MCF 10A (cell line): ENCODE measurements around the gene SLC39A12. TPM values are rescaled to one million over a fixed set of nuclear protein-coding genes. Genes with fewer than 3 reads are reported as not detected.
A peak's percentile ranks its signal among the peaks of the same experiment; 100 is the strongest.

ENCODE experiments used
- BruUV-seq: library from RNA; stranded (reverse); fragments of 400-500 nt; replicated peaks from 2 replicates; lab custom pipeline; 2021; lab: Mats Ljungman, UMichigan
- CTCF ChIA-PET: fragments of 300-600 bp; sonication (Branson Sonifier 250); formaldehyde crosslinking; extraction: SDS; loops from one replicate; lab custom pipeline; 2021; ENCODE audit warnings: antibody characterized with exemption, inconsistent platforms; lab: Yijun Ruan, JAX
- POLR2A ChIA-PET: fragments of 300-600, 350-650 bp; sonication (Branson Sonifier 250); formaldehyde crosslinking; extraction: SDS; loops from one replicate; lab custom pipeline; 2020; ENCODE audit warnings: antibody characterized with exemption, inconsistent platforms; lab: Yijun Ruan, JAX
- DNase-seq: peaks from one replicate; pipeline ENCODE4 v3.0.0-alpha.2; 2018; ENCODE audit not compliant: unreplicated experiment
- H3K27ac Mint-ChIP-seq: one replicate; pipeline ENCODE4 v1.8.0; 2022; ENCODE audit warnings: mild to moderate bottlenecking, low read depth, mixed read lengths; ENCODE audit not compliant: unreplicated experiment
- H3K27me3 Mint-ChIP-seq: one replicate; pipeline ENCODE4 v1.8.0; 2022; ENCODE audit warnings: mixed read lengths; ENCODE audit not compliant: insufficient read depth, unreplicated experiment
- H3K36me3 Mint-ChIP-seq: one replicate; pipeline ENCODE4 v1.8.0; 2022; ENCODE audit warnings: mild to moderate bottlenecking, moderate library complexity, mixed read lengths; ENCODE audit not compliant: insufficient read depth, unreplicated experiment
- H3K4me1 Mint-ChIP-seq: one replicate; pipeline ENCODE4 v1.8.0; 2022; ENCODE audit warnings: mixed read lengths; ENCODE audit not compliant: insufficient read depth, unreplicated experiment
- H3K4me3 Mint-ChIP-seq: one replicate; pipeline ENCODE4 v1.8.0; 2022; ENCODE audit warnings: mild to moderate bottlenecking, moderate library complexity, mixed read lengths; ENCODE audit not compliant: unreplicated experiment
- H3K9me3 Mint-ChIP-seq: one replicate; pipeline ENCODE4 v1.8.0; 2022; ENCODE audit warnings: mixed read lengths; ENCODE audit not compliant: unreplicated experiment
- intact Hi-C: fragments of 100-400 bp; cut with micrococcal nuclease; formaldehyde crosslinking; loops from 2 replicates; pipeline ENCODE4 v1.14.1; 2022
- total RNA-seq: library from RNA; stranded (reverse); gene quantifications from 2 replicates; pipeline ENCODE4 v1.2.3, GENCODE V29; 2022
- TF ChIP-seq, protein P1 (sequence below): fragments of 200-600 bp; IDR thresholded peaks from one replicate; pipeline ENCODE4 v1.8.0; 2022; ENCODE audit warnings: antibody characterized with exemption, mild to moderate bottlenecking; ENCODE audit not compliant: unreplicated experiment

SLC39A12 gene
- total RNA-seq, 1 experiment from 2014 or later = not detected

DNA sequence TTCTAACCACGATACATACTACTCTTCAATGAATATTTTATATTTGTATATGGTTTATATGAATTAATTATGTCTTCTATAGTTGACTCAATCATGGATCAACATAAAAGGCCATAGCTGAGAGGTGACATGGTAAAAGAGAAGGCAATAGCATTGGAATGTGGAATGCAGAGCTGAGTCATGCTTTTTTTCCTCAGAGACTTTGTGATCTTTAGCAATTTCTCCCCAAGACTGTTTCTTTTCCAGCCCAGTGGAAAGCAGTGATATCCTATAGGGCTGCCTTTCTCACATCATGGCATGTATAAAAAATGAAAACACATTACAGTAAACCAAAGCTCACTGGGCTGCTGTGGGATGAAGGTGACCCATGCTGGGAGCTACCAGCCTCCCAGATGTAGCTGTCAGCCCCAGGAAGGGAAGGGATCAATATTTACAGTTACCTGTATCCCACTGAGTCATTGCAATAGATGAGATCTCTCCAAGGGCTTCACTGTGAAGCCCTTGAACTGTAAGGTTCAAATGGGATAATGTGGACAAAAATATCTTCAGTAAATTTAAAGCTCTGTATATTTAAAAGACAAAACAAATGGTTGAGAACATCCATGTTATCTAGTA, 30.2 kb downstream of the SLC39A12 start:
- Mint-ChIP-seq H3K4me1 (no peaks in the 10 kb centered on the region), H3K27me3 (no peaks in the 10 kb centered on the region), H3K9me3 (no peaks in the 10 kb centered on the region), H3K4me3 (no peak overlapping the region), H3K36me3 (no peaks in the 10 kb centered on the region), H3K27ac (peak overlapping the region; percentile 59)
- TF ChIP-seq, protein P1, sequence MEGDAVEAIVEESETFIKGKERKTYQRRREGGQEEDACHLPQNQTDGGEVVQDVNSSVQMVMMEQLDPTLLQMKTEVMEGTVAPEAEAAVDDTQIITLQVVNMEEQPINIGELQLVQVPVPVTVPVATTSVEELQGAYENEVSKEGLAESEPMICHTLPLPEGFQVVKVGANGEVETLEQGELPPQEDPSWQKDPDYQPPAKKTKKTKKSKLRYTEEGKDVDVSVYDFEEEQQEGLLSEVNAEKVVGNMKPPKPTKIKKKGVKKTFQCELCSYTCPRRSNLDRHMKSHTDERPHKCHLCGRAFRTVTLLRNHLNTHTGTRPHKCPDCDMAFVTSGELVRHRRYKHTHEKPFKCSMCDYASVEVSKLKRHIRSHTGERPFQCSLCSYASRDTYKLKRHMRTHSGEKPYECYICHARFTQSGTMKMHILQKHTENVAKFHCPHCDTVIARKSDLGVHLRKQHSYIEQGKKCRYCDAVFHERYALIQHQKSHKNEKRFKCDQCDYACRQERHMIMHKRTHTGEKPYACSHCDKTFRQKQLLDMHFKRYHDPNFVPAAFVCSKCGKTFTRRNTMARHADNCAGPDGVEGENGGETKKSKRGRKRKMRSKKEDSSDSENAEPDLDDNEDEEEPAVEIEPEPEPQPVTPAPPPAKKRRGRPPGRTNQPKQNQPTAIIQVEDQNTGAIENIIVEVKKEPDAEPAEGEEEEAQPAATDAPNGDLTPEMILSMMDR = no peak
- DNase-seq = peak; percentile 66
- CTCF ChIA-PET = interaction anchor here (0.8 to 2.9 kb wide), 2 partner anchors 9 to 235 kb away, joined by 3 to 8 read pairs; no protein-coding TSS in a partner anchor
- intact Hi-C loops = no loop called here
- BruUV-seq = no TSS peak
- POLR2A ChIA-PET = interaction anchor here (0.5 to 1.7 kb wide), 4 partner anchors 8 to 287 kb away, joined by 3 to 7 read pairs (median 3); no protein-coding TSS in a partner anchor

DNA sequence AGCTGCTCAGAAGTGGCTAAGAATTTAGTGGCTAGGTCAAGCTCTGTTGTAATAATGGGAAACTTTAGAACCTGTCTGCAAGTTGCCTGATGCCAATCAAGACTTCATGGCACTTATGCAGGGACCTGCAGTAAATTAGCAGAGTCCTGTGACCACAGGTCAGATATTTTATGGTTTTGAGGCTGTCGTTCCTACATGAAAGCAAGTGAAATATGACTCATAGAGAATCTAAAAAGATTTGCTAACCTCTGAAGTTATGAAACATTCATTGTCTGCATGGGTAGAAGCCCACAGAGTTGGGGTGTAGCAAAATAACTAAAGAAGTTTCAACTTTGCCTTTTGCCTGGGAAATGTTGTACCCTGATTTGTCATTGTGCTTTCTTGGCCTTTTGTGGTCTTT, 32.3 kb downstream of the SLC39A12 start:
- intact Hi-C loops = no loop called here
- CTCF ChIA-PET = no interaction called here
- DNase-seq = peak; percentile 80
- POLR2A ChIA-PET = interaction anchor here (0.7 to 1.0 kb wide), 3 partner anchors 11 to 411 kb away, joined by 3 to 4 read pairs (median 3); no protein-coding TSS in a partner anchor
- H3K9me3 Mint-ChIP-seq = no peaks in the 10 kb centered on the region
- H3K27ac Mint-ChIP-seq = no peak overlapping the region
- no TSS peak for BruUV-seq
- H3K4me3 Mint-ChIP-seq = no peak overlapping the region
- H3K36me3 Mint-ChIP-seq = no peaks in the 10 kb centered on the region
- TF ChIP-seq, protein P1 = no peak
- no peaks in the 10 kb centered on the region for H3K27me3 Mint-ChIP-seq
- no peaks in the 10 kb centered on the region for H3K4me1 Mint-ChIP-seq

DNA sequence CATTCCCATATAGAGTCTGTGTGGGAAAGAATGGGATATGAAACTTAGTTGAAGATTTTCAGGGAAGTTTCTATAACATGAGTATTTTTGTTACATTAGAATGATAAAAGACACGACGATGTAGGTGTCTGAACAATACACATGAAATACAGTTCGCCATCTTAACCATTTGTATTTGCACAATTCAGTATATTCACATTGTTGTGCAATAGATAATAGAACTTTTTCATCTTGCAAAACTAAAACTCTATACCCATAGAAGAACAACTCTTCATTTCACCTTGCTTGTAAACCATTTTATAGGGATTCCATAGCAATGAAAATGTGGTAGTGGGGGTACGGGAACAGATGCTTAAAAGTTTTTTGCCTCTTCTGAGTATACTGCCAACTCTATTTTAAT, 32.8 kb downstream of the SLC39A12 start:
- TF ChIP-seq, protein P1 = no peak
- ChIA-PET POLR2A (interaction anchor here (1.0 kb wide), 1 partner anchor 10 kb away, joined by 4 read pairs; no protein-coding TSS in a partner anchor), CTCF (no interaction called here)
- Mint-ChIP-seq H3K36me3 (no peaks in the 10 kb centered on the region), H3K4me1 (no peaks in the 10 kb centered on the region), H3K4me3 (no peak overlapping the region), H3K9me3 (no peaks in the 10 kb centered on the region), H3K27me3 (no peaks in the 10 kb centered on the region), H3K27ac (no peak overlapping the region)
- intact Hi-C loops = no loop called here
- BruUV-seq = no TSS peak
- no peak for DNase-seq

DNA sequence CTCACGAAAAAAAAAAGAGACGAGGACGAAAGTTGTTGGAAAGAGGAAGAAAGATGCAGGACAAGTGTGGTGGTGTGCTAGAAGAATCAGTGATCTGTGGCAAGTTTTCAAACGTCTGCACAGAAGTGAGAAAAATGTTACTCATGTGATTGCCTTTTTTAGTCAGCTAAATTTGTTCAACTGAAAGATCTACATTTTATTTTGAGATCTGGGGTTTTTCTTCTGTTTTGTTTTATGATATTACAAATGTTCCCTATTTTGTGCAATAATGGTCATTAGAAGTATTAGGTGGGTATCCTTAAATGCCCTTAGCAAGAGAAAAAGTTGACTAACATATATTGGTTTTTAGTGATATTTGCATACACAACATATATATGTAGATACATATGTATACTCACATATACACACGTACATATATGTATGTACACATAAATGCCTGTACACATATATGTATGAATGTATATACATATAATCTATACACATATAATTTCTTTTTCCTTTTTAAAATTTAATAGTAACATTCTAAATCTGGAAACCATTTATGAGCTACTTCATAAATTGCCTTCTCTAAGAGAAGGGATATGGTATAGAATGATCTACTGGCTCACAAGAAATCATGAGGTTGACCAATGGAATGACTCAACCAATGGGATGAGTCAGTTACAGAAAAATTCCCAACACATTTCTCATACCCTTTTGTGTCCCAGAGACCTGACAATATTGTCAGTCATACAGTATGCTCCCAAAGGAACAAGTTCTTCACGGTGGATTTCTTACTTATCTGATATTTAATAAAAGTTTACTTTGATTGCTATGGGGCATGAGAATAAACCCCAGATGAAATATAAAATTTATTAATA, 38.4 kb downstream of the SLC39A12 start:
- Mint-ChIP-seq H3K4me3 (no peak overlapping the region), H3K27me3 (no peaks in the 10 kb centered on the region), H3K4me1 (peaks cover 5% of the 10 kb centered on the region), H3K27ac (no peak overlapping the region), H3K9me3 (no peaks in the 10 kb centered on the region), H3K36me3 (no peaks in the 10 kb centered on the region)
- CTCF ChIA-PET = interaction anchor here (0.6 to 0.8 kb wide), 2 partner anchors 9 to 123 kb away, joined by 3 to 4 read pairs; no protein-coding TSS in a partner anchor
- intact Hi-C loops = no loop called here
- peak; percentile 81 for DNase-seq
- no TSS peak for BruUV-seq
- POLR2A ChIA-PET = interaction anchor here (0.6 to 1.7 kb wide), 4 partner anchors 8 to 100 kb away, joined by 3 to 7 read pairs (median 5); no protein-coding TSS in a partner anchor
- TF ChIP-seq, protein P1 = no peak
